Loucy (cell line): ENCODE measurements around the gene HECTD1.

ENCODE experiments used
- EZH2phosphoT487 ChIP-seq: fragments of 200-600 bp; IDR thresholded peaks from 2 replicates; pipeline ENCODE4 v1.6.1; 2018; ENCODE audit warnings: antibody characterized with exemption, mild to moderate bottlenecking, moderate library complexity, borderline replicate concordance
- TF ChIP-seq, protein P1 (sequence below): fragments of 200-600 bp; sonication (generic); conservative IDR thresholded peaks from 2 replicates; pipeline ENCODE4 v1.5.1; 2014; ENCODE audit warnings: mild to moderate bottlenecking, antibody characterized with exemption, low read length

DNA sequence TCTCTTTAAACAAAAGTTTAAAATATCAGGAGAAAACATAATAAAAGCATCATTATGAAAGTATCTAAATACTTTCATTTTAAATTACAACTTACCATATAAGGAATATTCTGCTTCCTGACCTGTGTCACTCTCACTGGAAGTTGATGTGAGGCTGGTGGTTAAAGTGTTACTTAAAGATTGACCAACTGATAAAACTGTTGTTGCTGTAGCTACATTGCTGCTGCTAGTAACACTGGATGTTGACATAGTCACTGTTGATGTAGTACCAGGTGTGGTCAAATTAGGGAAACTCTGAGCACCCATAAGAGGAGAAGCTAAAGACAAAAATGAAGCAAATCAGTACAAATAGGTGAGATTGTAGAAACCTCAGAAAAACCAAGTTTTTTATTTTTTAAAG lies 79.9 kb downstream of the HECTD1 start:
- TF ChIP-seq, protein P1, sequence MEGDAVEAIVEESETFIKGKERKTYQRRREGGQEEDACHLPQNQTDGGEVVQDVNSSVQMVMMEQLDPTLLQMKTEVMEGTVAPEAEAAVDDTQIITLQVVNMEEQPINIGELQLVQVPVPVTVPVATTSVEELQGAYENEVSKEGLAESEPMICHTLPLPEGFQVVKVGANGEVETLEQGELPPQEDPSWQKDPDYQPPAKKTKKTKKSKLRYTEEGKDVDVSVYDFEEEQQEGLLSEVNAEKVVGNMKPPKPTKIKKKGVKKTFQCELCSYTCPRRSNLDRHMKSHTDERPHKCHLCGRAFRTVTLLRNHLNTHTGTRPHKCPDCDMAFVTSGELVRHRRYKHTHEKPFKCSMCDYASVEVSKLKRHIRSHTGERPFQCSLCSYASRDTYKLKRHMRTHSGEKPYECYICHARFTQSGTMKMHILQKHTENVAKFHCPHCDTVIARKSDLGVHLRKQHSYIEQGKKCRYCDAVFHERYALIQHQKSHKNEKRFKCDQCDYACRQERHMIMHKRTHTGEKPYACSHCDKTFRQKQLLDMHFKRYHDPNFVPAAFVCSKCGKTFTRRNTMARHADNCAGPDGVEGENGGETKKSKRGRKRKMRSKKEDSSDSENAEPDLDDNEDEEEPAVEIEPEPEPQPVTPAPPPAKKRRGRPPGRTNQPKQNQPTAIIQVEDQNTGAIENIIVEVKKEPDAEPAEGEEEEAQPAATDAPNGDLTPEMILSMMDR, result no peak
- TF ChIP-seq EZH2phosphoT487, result no peak
